Measurements from ENCODE around the gene MAML3.

MAML3 gene

DNA sequence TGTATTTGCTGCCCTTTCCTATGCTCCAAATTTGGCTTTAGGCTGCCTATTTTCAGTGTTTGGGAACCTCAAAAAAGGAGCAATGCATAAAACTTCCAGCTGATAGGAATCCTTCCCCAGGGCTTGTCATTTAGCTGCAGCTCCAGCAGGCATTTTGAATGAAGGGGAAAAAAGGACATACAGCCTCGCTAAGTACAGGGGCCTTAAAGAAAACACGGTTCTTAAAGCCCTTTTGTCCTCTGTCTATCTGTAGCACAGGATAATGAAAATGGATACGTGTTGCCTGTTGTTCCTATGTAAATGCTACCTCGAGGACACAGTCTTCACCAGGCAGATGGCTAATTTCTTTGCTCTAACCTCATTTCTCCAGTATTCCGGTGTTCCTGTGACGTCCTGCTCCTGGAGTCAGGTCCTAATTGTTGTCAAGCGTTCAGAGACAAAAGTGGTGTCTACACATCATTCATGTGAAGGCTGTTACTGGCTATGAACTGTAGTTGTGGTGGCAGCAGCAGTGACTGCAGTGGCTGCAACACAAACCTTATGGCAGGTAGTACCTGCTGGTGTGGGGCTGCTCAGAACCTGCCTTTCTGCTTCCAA is 371.0 kb downstream of the MAML3 start:
- no peak for DNase-seq (ENCODE audit: low read depth)

DNA sequence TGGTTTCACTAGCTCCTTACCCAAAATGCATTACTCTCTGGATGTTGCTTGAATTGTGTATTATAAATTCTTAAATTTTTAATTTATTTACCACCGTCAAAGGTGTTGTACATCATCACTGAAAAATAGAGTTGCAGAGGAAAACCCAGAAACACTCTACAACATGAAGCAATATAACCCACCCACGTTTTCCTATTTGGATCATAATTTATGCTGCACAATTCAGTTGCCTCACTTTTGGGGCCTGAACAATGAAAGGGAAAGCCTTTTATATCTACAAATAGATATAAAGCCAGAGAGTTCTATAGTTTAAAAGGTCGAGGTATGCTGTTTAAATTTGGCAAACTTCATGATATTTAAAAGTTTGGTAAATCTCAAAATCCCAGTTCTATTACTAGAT is 372.9 kb downstream of the MAML3 start:
- DNase-seq (ENCODE audit: low read depth): no peak

DNA sequence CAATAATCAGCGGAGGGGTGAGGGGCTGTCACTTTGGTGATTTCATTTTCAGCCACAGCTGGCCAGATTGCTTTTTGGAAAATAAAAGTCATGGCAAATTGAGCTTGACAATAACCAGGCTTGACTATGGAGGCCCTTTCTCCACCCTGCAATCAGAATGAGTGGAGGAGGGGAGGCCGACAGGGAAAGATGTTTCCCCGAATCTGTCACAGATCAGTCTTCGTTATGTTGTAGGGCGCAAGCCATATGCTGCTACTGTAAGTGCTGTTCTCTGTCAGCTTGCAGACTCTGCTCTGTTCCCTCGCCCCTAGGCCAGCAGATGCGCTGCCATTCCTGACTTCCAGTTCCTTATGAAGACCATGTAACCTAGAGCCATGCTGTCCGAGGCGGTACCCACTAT is 374.3 kb downstream of the MAML3 start:
- DNase-seq (ENCODE audit: low read depth): no peak

DNA sequence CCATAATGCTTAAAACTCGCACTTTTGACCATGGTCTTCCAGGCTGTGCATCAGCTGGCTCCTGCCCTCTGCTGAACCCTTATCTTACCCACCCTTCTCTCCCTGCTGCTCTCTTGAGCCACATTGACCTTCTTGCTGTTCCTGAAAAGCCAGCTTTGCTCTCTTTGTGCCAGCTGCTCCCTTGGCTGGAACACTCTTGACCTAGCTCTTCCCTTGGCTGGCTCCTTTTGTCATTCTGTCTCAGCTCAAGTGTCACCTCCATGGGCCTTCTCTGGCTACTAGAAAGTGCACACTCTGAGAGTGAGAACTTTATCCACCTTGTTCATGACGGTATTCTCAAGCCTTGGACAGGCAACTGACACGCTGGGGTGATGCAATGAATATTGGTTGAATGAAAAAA is 376.2 kb downstream of the MAML3 start:
- no peak for DNase-seq (ENCODE audit: low read depth)

DNA sequence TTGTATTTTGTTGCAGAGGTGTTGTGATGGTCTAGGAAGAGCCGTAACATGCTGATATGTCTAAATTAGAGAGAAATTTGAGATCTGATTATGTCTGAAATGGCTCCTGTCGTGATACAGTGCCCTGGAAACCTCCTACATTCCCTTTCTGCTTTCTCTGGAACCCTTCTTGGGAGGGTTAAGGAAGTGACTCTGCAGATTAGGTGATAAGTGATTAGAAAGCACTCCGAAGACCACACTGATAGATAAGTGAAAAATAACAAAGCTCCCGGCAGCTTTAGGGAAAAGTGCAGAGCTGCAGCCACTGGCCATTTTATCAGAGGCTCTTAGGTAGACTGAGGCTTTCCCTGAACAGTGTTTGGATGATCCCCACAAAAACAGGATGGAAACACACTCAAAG is 377.7 kb downstream of the MAML3 start:
- no peak for DNase-seq (ENCODE audit: low read depth)

DNA sequence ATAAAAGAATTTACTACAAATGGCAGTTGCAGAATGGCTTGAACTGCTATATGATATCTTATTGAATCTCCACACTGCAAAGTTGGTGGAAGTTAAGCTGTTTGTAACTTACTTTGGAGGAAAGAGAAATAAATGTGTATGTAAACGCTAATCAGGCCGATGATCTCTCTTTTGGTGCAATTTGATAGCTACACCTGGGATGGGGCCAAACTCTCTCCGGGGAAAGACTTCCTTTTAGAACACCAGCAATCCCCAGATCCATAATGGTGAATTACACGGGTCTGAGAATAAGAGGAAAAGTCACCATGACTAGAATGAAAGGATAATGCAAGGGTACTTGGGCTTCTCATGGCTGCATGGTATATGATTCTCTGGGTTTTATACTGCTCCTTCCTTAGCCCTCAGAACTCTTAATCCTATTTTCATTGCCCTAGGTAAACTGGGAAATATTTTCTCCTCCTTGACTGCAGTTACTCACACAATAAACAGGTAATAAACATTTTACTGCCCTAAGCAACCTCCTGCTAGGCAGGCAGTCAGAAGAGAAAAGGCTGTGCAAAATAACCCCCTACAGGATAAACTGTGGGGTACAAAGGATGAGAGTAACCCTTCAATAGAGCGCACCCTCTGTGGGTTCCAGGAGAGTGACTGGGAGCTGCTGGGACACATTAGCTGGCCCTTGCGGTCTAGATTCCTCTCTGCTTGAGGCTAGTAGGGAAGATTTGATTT is 379.1 kb downstream of the MAML3 start:
- no peak for DNase-seq (ENCODE audit: low read depth)

DNA sequence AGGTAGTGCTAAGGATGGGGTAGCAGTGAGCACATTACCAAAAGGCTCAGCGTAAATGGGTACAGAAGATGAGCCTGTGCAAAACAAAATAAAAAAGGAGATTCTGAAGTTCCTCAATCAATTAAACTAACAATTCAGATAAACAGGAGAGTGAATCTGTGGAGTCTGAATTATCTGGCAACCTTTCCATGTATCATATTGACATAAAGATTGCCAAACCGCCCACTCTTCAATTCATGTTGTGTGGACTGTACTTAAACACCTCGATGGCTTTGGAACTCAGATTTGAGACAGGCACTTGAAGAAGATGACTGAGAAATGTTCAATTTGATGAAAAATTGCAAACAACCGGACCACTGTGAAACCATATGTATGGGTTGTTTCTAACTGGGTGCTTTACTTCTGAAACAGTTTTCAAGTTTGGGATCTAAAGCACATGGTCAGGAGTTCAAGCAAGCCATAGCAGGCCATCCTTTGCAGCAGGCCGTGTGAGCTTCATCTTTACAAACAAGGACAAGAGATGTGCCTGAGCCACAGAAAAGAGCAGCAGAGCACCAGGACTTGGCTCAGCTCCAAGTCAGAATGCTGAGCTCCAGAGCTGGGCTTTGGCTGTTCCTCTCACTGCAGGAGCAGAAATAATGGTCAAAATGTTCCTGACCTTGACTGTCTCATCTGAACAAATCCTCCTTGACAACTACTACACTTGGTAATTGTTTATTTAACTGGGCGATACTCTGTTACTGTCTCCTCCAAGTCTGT is 380.2 kb downstream of the MAML3 start:
- DNase-seq (ENCODE audit: low read depth): no peak

DNA sequence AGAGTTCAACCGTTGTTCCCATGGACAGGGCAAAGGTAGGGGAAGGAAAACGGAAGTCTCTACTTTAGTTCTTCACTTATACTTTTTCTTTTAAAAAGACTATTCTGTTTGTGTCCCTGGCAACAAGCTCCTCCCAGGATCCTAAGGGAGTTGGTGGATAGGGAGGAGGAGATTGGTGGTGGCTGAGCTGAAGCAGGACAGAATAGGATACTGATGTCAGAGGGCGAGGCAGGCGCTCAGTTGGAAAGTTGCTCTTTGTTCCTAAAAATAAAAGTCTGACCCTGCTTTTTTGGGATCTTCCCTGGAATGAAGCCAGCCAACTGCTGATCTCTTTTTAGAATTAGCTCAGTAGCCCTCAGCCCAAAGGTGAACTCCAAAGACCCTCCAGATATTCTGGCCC is 383.6 kb downstream of the MAML3 start:
- no peak for DNase-seq (ENCODE audit: low read depth)

DNA sequence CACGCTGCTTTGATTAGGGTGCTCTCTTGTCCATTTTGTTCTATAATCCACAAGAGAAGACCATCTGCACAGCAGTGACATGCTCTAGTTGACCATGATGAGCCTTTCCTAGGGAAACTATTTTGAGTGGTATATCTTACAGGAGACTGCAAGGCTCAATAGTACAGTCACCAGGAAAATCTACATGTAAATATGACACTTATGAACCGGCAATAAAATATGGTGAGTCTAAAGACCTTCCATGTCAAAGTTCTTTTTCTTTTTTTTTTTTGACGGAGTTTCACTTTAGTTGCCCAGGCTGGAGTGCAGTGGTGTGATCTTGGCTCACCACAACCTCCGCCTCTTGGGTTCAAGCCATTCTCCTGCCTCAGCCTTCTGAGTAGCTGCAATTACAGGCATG is 384.6 kb downstream of the MAML3 start:
- no peak for DNase-seq (ENCODE audit: low read depth)

DNA sequence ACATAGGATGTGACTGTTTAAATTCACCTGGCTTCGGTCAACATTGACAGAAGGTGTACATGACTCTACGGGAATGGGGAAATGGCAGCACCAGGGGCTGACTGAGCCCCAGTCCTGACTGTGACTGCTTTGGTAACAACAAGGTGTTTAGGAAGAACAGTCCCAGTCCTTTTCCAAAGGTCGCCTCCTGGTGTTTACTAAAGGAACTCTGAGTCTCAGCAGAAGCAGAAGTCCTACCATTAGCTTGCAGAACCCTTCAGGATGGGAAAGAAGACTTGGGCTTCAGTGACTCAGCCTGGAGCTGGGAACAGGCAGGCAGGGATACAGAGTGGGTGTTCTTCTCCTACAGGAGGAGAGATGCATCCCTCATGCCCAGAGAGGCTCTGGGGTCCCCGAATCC is 385.1 kb downstream of the MAML3 start:
- DNase-seq (ENCODE audit: low read depth): no peak

DNA sequence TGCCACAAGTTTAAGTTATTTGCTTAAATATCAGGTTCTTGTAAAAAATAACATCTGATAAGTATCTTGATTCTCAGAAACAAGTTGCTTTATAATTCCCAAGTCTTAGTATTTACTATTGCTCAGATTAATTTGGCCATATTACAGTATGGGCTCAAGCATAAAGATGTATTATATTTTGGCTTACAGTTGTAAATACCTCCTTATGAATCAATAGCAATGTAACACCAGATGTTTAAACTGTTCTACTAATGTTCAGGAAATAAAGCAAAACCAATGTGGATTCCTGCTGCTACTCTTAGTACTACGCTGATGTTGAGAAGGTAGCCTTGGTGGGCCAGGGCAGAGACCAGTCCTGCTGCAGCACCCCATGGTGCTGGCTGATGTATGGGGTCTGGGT is 385.6 kb downstream of the MAML3 start:
- DNase-seq (ENCODE audit: low read depth): no peak

DNA sequence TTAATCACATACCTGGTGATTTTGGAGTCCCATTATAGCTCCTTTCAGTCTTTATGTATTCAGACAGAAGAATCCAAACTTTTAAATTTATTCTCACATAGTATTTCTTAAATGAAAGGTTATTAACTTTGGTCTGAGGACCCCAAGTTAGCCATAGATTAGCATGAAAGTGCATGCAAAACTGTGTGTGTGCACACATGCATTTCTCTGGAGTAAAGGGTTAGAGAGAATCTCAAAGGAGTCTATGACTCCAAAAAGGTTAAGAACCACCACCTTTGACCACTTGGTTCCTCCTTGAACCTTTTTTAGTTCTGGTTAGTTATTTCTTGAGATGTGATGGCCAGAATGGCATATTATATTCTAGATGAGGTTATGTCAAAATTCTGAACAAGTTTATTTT is 386.4 kb downstream of the MAML3 start:
- DNase-seq (ENCODE audit: low read depth): no peak

DNA sequence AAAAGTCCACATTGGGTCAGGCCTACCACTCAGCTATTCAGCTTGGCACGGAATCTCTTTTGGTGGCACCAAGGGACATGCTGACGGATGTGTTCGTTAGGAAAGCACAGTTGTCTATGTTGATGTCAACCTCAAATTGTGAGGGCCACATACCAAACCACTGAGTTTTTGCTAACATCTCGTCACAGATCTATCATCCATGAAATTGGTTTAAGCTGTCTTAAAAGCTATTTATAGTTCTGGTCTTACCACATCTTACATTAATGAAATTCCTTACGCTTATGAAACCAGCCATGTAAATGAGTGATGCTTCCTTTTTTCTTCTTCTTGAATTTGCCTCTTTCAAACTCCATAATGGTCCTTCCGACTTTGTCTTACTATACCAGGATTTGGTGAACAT is 386.8 kb downstream of the MAML3 start:
- DNase-seq (ENCODE audit: low read depth): no peak

DNA sequence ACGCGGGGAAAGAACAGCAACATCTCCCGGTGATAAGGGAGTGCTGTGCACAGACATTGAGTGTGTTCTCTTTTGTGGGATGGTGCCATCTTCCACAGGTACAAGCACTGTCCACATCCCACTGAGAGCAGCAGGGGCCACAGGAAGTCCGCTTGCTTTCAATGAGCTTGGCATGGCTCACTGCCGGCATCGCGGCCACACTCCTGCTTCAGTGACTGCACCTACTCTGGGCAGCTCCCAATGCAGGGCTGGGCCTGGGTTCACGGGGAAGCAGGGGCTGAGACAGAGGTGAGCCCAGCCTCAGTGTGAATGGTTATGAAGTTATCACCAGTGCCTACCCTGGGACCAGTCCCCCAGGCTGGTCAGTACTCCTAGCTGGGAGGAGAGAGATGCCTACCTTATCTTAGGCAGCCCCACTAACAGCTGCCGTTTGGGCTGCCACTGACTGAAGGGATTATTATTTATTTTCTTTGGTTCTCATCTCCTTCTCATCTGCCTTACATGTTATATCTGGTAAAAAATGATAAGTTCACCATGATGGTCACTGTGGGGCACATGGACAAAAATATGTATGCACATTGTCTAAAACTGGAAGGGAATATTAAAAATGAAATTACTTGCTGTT is 389.2 kb downstream of the MAML3 start:
- DNase-seq (ENCODE audit: low read depth): no peak

DNA sequence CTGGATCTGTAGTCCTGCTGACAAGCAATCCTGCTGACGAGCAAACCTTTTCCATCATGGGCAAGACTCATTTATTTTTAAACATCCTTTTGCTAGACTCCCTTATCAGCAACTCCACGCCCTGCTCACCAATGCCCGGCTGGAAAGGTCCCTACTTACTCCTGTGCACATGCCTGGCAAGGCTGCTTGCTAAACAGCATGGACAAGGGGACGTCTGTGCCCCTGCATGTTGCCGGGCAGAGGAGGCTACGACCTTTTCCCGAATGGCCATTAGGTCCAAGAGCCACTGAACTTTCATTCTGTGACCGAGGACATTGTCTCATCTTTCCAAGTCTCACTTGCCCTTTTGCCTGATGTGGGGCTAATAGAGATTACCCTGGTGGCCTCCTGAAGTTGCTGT is 389.8 kb downstream of the MAML3 start:
- DNase-seq (ENCODE audit: low read depth): no peak

DNA sequence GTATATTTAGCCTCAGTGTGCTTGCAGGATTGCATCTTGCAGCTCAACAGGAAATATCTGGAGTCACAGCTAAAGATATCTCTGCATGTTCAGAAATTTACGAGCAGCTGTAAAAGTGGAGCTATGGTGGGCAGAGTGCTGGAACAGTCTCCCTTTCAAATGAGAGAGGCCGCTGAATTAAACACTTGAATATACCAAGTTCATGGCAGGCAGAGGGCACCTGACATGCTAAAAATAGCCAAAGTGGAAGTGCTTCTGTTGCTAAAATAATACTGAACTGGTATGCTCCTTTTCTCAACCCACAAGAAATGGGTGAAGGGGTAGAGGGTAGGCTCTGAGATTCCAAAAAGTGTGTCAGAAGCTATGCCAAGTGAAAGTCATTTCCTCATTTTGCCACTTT is 390.3 kb downstream of the MAML3 start:
- no peak for DNase-seq (ENCODE audit: low read depth)

DNA sequence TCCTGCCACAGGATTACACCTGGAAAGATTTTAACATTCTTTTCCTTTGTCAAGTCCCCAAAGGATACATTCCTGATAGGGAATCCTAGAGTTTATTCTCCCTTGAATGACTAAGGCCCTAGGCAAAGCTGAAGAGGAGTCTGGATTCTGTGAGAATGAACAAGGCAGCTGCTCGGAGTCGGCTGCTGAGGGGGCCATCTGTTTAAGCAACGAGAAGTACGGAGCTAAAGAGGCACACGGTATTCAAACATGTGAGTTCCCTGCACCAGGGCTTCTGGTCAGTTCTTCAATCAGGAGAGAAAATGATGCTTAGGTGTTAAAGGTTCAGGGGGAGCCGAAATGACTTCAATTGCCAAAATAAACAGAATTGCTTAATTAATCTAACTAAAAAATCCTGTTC is 390.8 kb downstream of the MAML3 start:
- no peak for DNase-seq (ENCODE audit: low read depth)

DNA sequence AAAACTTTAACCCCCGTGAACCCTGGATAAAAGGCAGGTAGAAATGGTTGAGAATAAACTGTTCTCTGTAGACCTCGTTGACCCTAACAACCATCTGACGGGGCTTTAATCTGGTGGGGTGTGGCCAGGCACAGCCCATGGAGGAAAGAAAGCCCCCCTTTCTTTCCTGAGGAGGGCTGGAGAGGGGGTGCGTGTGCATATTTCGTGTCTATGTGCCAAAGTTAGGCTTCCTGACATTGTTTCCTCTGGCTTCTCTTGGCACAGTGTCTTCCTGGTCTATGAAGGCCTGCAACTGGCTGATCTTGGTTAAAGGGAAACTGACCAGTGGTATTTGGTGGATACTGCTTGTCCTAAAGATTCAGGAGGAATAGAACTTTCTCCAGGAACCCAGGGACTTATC is 391.3 kb downstream of the MAML3 start:
- DNase-seq (ENCODE audit: low read depth): no peak

DNA sequence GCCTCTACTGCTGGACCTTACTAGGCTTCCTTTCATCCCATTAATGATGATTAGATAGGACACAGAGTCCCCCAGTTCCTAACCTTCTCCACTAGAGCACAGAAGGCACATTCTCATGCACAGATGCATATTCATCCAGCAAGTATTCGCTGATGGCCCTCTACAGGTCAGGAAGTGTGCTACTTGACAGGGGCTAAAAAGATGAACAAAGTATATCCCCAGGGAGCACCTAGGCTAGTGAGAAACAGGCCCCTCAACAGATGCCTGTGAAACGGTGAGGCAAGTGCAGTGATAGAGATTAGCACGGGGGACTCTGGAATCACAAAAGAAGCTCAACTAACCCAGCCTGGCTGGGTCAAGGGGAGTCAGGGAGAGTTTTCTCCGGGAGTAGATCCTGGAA is 392.5 kb downstream of the MAML3 start:
- DNase-seq (ENCODE audit: low read depth): no peak

DNA sequence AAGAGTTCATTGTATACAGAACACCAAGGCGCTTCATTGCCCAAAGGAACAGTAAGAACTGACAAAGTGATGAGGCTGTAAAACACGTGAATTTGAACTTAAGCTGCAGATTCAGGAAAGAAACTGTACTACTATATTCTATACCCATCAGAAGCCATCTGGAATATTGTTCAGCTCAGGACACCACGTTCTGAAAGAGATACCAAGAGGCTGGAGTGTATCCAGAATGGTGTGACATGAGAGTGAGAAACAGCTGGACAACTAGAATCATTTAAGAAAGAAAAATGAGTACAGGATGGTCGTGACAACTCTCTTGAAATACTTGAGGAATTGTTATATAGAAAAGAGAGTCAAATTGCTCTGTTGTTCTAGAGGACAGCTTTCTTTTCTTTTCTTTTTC is 393.4 kb downstream of the MAML3 start:
- no peak for DNase-seq (ENCODE audit: low read depth)

DNA sequence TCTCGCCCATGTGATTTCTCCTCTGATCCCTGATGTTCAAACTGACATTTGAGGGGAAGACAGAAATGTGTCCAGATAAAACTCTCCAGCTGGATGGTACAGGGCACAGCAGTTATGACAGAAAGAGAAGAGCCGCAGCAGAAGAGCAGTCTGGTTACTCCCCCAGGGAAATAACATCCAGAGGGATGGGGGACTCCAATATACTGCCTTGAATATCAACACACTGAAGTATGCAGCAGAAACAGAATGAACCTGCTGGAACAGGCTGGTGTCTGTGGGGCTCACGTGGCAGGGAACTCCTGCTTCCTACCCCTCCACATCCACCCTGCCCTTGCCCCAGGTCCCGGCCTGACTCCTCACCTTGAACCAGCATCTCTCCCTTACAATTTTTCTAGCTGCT is 394.9 kb downstream of the MAML3 start:
- DNase-seq (ENCODE audit: low read depth): no peak

DNA sequence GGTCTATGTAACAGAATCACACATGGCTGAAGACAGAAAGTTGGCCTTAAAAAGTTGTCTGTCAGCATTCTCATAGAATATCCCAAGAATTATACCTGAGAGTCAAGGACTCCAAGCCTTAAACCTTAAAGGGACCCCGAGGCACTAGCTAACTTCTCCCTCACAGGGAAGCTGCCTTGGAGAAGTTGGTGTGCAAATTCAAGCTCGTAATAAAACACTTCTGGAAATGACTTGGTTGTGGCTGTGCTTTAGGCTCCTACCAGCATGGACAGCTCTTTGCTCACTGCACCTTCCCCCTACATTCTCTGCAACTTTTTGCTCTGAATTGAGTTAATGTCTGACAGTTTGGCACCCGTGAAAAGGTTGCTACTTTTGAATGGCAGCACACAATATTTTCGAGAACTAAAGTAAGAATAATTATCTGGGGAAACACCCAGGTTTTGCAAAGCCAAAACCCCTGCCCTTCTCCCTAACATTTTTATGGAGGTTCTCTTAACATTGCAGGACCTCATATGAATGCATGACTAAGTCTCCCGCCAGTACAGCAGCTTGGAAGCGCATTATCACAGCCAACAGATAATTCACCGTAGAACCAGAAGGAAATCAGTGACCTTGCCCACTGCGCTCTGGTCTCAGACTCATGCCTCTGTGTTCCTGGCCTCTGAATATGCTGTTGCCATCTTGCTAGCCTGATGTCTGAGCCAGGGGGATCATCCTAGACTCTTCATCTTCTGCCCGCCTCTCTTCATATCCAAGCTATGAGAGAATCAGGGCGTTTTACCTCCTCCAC is 397.4 kb downstream of the MAML3 start:
- no peak for DNase-seq (ENCODE audit: low read depth)

All from fibroblast of the conjunctiva (primary cell).